Keratinocyte (primary cell): Measurements from ENCODE around the gene PYGM. TPM values are rescaled to one million over a fixed set of nuclear protein-coding genes. Genes with fewer than 3 reads are reported as not detected.

ENCODE experiments used
- DNase-seq: peaks from one replicate; pipeline ENCODE4 v3.0.0-alpha.2; 2011; ENCODE audit warnings: low read depth, missing footprints, low spot score
- FAIRE-seq: peaks from 2 replicates; lab custom pipeline; 2011; peaks lifted over from hg19 to GRCh38; lab: Jason Lieb, UNC
- H2AFZ ChIP-seq: 2 replicates; pipeline ENCODE4 v1.6.0; 2012; ENCODE audit warnings: low read length, control low read depth, inconsistent platforms; ENCODE audit not compliant: control insufficient read depth
- H3K27ac ChIP-seq: 2 replicates; pipeline ENCODE4 v1.5.1; 2011; ENCODE audit warnings: low read length; ENCODE audit not compliant: control insufficient read depth, insufficient read depth
- H3K27me3 ChIP-seq: 3 replicates; pipeline ENCODE4 v1.6.0; 2011; ENCODE audit warnings: low read length; ENCODE audit not compliant: control insufficient read depth, insufficient read depth; ENCODE audit errors: extremely low read depth
- H3K36me3 ChIP-seq, 2 experiments: 2 replicates in 1 of 2; 3 replicates in 1 of 2; pipeline ENCODE4 v1.5.1; 2011; ENCODE audit warnings: low read length in 2 of 2, mild to moderate bottlenecking in 1 of 2; ENCODE audit not compliant: control insufficient read depth in 2 of 2, insufficient read depth in 2 of 2; ENCODE audit errors: extremely low read depth in 1 of 2
- H3K4me1 ChIP-seq: 3 replicates; pipeline ENCODE4 v1.5.1; 2011; ENCODE audit warnings: low read length; ENCODE audit not compliant: control insufficient read depth, insufficient read depth; ENCODE audit errors: extremely low read depth
- H3K4me2 ChIP-seq: 3 replicates; pipeline ENCODE4 v1.6.0; 2011; ENCODE audit warnings: low read depth, low read length; ENCODE audit not compliant: control insufficient read depth, insufficient read depth; ENCODE audit errors: extremely low read depth
- H3K4me3 ChIP-seq, 3 experiments: fragments of 200-600 bp in 1 of 3; sonication (generic) in 1 of 3; 2 replicates in 2 of 3; 3 replicates in 1 of 3; pipeline ENCODE4 v1.5.1; 2011 to 2016; ENCODE audit warnings: low read length in 3 of 3, mild to moderate bottlenecking in 3 of 3, control low read depth in 2 of 3, inconsistent platforms in 1 of 3, low read depth in 1 of 3, mixed read lengths in 1 of 3, mixed run types in 1 of 3, moderate library complexity in 1 of 3; ENCODE audit not compliant: control insufficient read depth in 2 of 3, insufficient read depth in 2 of 3; ENCODE audit errors: extremely low read depth in 1 of 3
- H3K79me2 ChIP-seq: 2 replicates; pipeline ENCODE4 v1.6.0; 2012; ENCODE audit warnings: low read length; ENCODE audit not compliant: control insufficient read depth, insufficient read depth
- H3K9ac ChIP-seq: 3 replicates; pipeline ENCODE4 v1.6.0; 2011; ENCODE audit warnings: low read length; ENCODE audit not compliant: control insufficient read depth, insufficient read depth; ENCODE audit errors: extremely low read depth
- H3K9me1 ChIP-seq: 3 replicates; pipeline ENCODE4 v1.6.0; 2011; ENCODE audit warnings: low read length; ENCODE audit not compliant: control insufficient read depth, insufficient read depth; ENCODE audit errors: extremely low read depth
- H3K9me3 ChIP-seq: 2 replicates; pipeline ENCODE4 v1.5.1; 2012; ENCODE audit warnings: low read depth, low read length; ENCODE audit not compliant: control insufficient read depth
- H4K20me1 ChIP-seq: 3 replicates; pipeline ENCODE4 v1.6.0; 2011; ENCODE audit warnings: low read length; ENCODE audit not compliant: control insufficient read depth, insufficient read depth; ENCODE audit errors: extremely low read depth
- CTCF ChIP-seq, 3 experiments: IDR thresholded peaks in 1 of 3; conservative IDR thresholded peaks in 1 of 3; optimal IDR thresholded peaks in 1 of 3; 2 replicates in 2 of 3; 3 replicates in 1 of 3; pipeline versions ENCODE3 to v1.5.1; 2011; ENCODE audit warnings: low read length in 3 of 3, mild to moderate bottlenecking in 3 of 3, moderate library complexity in 2 of 3, control low read depth in 1 of 3, inconsistent platforms in 1 of 3; ENCODE audit not compliant: insufficient read depth in 2 of 3; ENCODE audit errors: extremely low read depth in 1 of 3
- EZH2 ChIP-seq: IDR thresholded peaks from one replicate; pipeline ENCODE4 v1.6.1; 2012; ENCODE audit warnings: inconsistent platforms, mild to moderate bottlenecking, low read length, moderate library complexity
- dilution Hi-C: fragments of 300-500 bp; cut with MboI; formaldehyde crosslinking; loops from one replicate; pipeline ENCODE4 v1.7.0; 2020; ENCODE audit warnings: low sequenced_read_pairs; ENCODE audit not compliant: extremely low pct_ligation_motif_present
- polyA plus RNA-seq, 5 experiments: library from polyadenylated mRNA; depleted of rRNA in 3 of 5; stranded (reverse) in 3 of 5; stranded (forward) in 1 of 5; unstranded in 1 of 5; fragments of >200 nt; gene quantifications; 1 replicate in 1 of 5; 2 replicates in 3 of 5; 3 replicates in 1 of 5; pipeline versions ENCODE4 v1.2.1 to v1.2.3, GENCODE V29; 2011 to 2012; ENCODE audit warnings: missing spikeins in 2 of 5, low read depth in 1 of 5, low replicate concordance in 1 of 5

The PYGM gene
- polyA plus RNA-seq, 1 donor (not counting 4 experiments of a cell fraction or from before 2014, with no cell fraction given) = 0.05 TPM

GRCh38 chr11:64715756-64716472, 43.9 kb downstream of the PYGM start:
- H3K9me1 ChIP-seq = no peaks in the 10 kb centered on the region
- no peak overlapping the region for H3K4me2 ChIP-seq
- H3K9me3 ChIP-seq = no peaks in the 10 kb centered on the region
- H3K27me3 ChIP-seq = peaks cover 86% of the 10 kb centered on the region
- DNase-seq = no peak
- no peaks in the 10 kb centered on the region for H3K79me2 ChIP-seq
- no peak overlapping the region for H2AFZ ChIP-seq
- no peaks in the 10 kb centered on the region for H4K20me1 ChIP-seq
- H3K27ac ChIP-seq = no peak overlapping the region
- H3K36me3 ChIP-seq = no peaks in the 10 kb centered on the region
- no peak for FAIRE-seq
- no peak for TF ChIP-seq EZH2
- TF ChIP-seq CTCF (optimal IDR thresholded peaks at IDR 0.05 in 1 of 3, IDR thresholded peaks at IDR 0.05 in 1 of 3, conservative IDR thresholded peaks at IDR 0.05 in 1 of 3; ENCODE audit: extremely low read depth in 1 of 3, insufficient read depth in 2 of 3, low read length in 3 of 3) = no peak
- H3K4me3 ChIP-seq = no peak overlapping the region
- dilution Hi-C loops = no loop called here
- no peak overlapping the region for H3K9ac ChIP-seq
- no peaks in the 10 kb centered on the region for H3K4me1 ChIP-seq

- H3K4me1 ChIP-seq = peaks cover 4% of the 10 kb centered on the region
- no peak overlapping the region for H3K4me2 ChIP-seq
- H3K4me3 ChIP-seq = no peak overlapping the region
- H4K20me1 ChIP-seq = no peaks in the 10 kb centered on the region
- H3K27me3 ChIP-seq = peaks cover 84% of the 10 kb centered on the region
- H3K27ac ChIP-seq = no peak overlapping the region
- dilution Hi-C loops = no loop called here
- H3K9me1 ChIP-seq = no peaks in the 10 kb centered on the region
- TF ChIP-seq CTCF (optimal IDR thresholded peaks at IDR 0.05 in 1 of 3, IDR thresholded peaks at IDR 0.05 in 1 of 3, conservative IDR thresholded peaks at IDR 0.05 in 1 of 3; ENCODE audit: extremely low read depth in 1 of 3, insufficient read depth in 2 of 3, low read length in 3 of 3) = no peak
- peak; percentile 28 for TF ChIP-seq EZH2
- no peaks in the 10 kb centered on the region for H3K79me2 ChIP-seq
- no peak overlapping the region for H3K9ac ChIP-seq
- no peak overlapping the region for H2AFZ ChIP-seq
- H3K9me3 ChIP-seq = no peaks in the 10 kb centered on the region
- no peaks in the 10 kb centered on the region for H3K36me3 ChIP-seq
- DNase-seq = no peak
- FAIRE-seq = no peak
Observed at GRCh38 chr11:64715110-64715509, 44.7 kb downstream of the PYGM start.
